SK-N-SH (cell line): ENCODE data around the gene DDAH1. TPM values are rescaled to one million over a fixed set of nuclear protein-coding genes. Genes with fewer than 3 reads are reported as not detected.
A peak's percentile ranks its signal among the peaks of the same experiment; 100 is the strongest.

Source experiments
- CTCF ChIA-PET: fragments of 300-600, 350-600 bp; formaldehyde crosslinking; extraction: SDS; loops from one replicate; lab custom pipeline; 2021; lab: Yijun Ruan, JAX
- POLR2A ChIA-PET: fragments of 350-600 bp; sonication (Branson Sonifier 250); formaldehyde crosslinking; extraction: SDS; loops from one replicate; lab custom pipeline; 2020; ENCODE audit warnings: antibody characterized with exemption, inconsistent platforms; lab: Yijun Ruan, JAX
- DNase-seq: peaks from one replicate; pipeline ENCODE4 v3.0.0; 2012
- H2AFZ ChIP-seq: fragments of 200-600 bp; sonication (generic); 2 replicates; pipeline ENCODE4 v1.8.1; 2016; ENCODE audit warnings: antibody characterized with exemption, mild to moderate bottlenecking, low read depth
- H3F3A ChIP-seq: fragments of 200-600 bp; sonication (generic); replicated peaks from 2 replicates; pipeline ENCODE3; 2016; ENCODE audit warnings: antibody characterized with exemption, mild to moderate bottlenecking; ENCODE audit not compliant: insufficient read depth
- H3K27ac ChIP-seq, 2 experiments: fragments of 200-500 bp in 1 of 2; fragments of 200-600 bp in 1 of 2; sonication (Bioruptor generic) in 1 of 2; sonication (generic), shearing (Covaris generic) in 1 of 2; 2 replicates each; pipeline versions ENCODE4 v1.5.1 to v1.6.1; 2014 to 2016; ENCODE audit warnings: low read depth in 2 of 2, inconsistent platforms in 1 of 2, low read length in 1 of 2, mild to moderate bottlenecking in 1 of 2, mixed read lengths in 1 of 2
- H3K27me3 ChIP-seq: fragments of 200-600 bp; sonication (generic), shearing (Covaris generic); 2 replicates; pipeline ENCODE4 v1.6.1; 2016; ENCODE audit warnings: mixed run types; ENCODE audit not compliant: insufficient read depth
- H3K36me3 ChIP-seq, 2 experiments: fragments of 200-500 bp in 1 of 2; fragments of 200-600 bp in 1 of 2; sonication (Bioruptor generic) in 1 of 2; sonication (generic) in 1 of 2; replicated peaks in 1 of 2; 2 replicates each; pipeline versions ENCODE3 to v1.5.1; 2014 to 2016; ENCODE audit warnings: low read length in 1 of 2, mild to moderate bottlenecking in 1 of 2; ENCODE audit not compliant: insufficient read depth in 2 of 2, control insufficient read depth in 1 of 2
- H3K4me1 ChIP-seq, 2 experiments: fragments of 200-500 bp in 1 of 2; fragments of 200-600 bp in 1 of 2; sonication (Bioruptor generic) in 1 of 2; sonication (generic), shearing (Covaris generic) in 1 of 2; 2 replicates each; pipeline versions ENCODE4 v1.5.1 to v1.6.1; 2014 to 2016; ENCODE audit warnings: low read depth in 1 of 2, low read length in 1 of 2, mixed run types in 1 of 2; ENCODE audit not compliant: insufficient read depth in 2 of 2, control insufficient read depth in 1 of 2
- H3K4me2 ChIP-seq: fragments of 200-600 bp; sonication (generic), shearing (Covaris generic); 2 replicates; pipeline ENCODE4 v1.6.1; 2017; ENCODE audit warnings: mixed run types
- H3K4me3 ChIP-seq, 2 experiments: fragments of 200-500 bp in 1 of 2; fragments of 200-600 bp in 1 of 2; sonication (Bioruptor generic) in 1 of 2; sonication (generic), shearing (Covaris generic) in 1 of 2; 2 replicates each; pipeline versions ENCODE4 v1.5.1 to v1.8.1; 2014 to 2016; ENCODE audit warnings: low read depth in 2 of 2, inconsistent platforms in 1 of 2, low read length in 1 of 2, mild to moderate bottlenecking in 1 of 2, mixed read lengths in 1 of 2, moderate library complexity in 1 of 2
- H3K79me2 ChIP-seq: fragments of 200-600 bp; sonication (generic); 2 replicates; pipeline ENCODE4 v1.8.1; 2017; ENCODE audit warnings: mild to moderate bottlenecking; ENCODE audit not compliant: insufficient read depth
- H3K9ac ChIP-seq: fragments of 200-600 bp; sonication (generic); 2 replicates; pipeline ENCODE4 v1.6.1; 2017; ENCODE audit warnings: mixed run types
- H3K9me2 ChIP-seq: fragments of 200-600 bp; sonication (generic); 2 replicates; pipeline ENCODE4 v1.6.1; 2017; ENCODE audit warnings: mixed run types
- H3K9me3 ChIP-seq: fragments of 200-600 bp; sonication (generic); 2 replicates; pipeline ENCODE4 v1.6.1; 2017; ENCODE audit warnings: mixed run types, mild to moderate bottlenecking, moderate library complexity
- H4K20me1 ChIP-seq: fragments of 200-600 bp; sonication (generic); 2 replicates; pipeline ENCODE4 v1.6.1; 2017; ENCODE audit warnings: mild to moderate bottlenecking, mixed run types; ENCODE audit not compliant: insufficient read depth
- CHD2 ChIP-seq: fragments of 150-350 bp; IDR thresholded peaks from 2 replicates; pipeline ENCODE4 v1.6.1; 2018; ENCODE audit warnings: low read length; ENCODE audit not compliant: partially characterized antibody
- CTCF ChIP-seq: fragments of 200-600 bp; sonication (generic); IDR thresholded peaks from 2 replicates; pipeline ENCODE4 v1.6.1; 2017; ENCODE audit warnings: antibody characterized with exemption, mild to moderate bottlenecking, moderate library complexity
- ELF1 ChIP-seq: IDR thresholded peaks from 2 replicates; pipeline ENCODE4 v1.4.0; 2012
- FOSL2 ChIP-seq: IDR thresholded peaks from 2 replicates; pipeline ENCODE4 v1.4.0; 2012; ENCODE audit warnings: low read depth, mild to moderate bottlenecking, moderate library complexity, borderline replicate concordance
- FOXJ3 ChIP-seq: sonication (generic); formaldehyde crosslinking; IDR thresholded peaks from 2 replicates; pipeline ENCODE4 v1.5.1; 2020; ENCODE audit warnings: mild to moderate bottlenecking, missing genetic modification reagents
- GABPA ChIP-seq: IDR thresholded peaks from 2 replicates; pipeline ENCODE4 v1.4.0; 2012; ENCODE audit warnings: low read depth, mild to moderate bottlenecking
- GATA2 ChIP-seq: sonication (generic); formaldehyde crosslinking; IDR thresholded peaks from 2 replicates; pipeline ENCODE4 v1.5.0; 2020; ENCODE audit warnings: mild to moderate bottlenecking, missing genetic modification reagents
- JUND ChIP-seq: IDR thresholded peaks from 2 replicates; pipeline ENCODE4 v1.4.0; 2012
- POLR2AphosphoS5 ChIP-seq: IDR thresholded peaks from 2 replicates; pipeline ENCODE4 v1.6.1; 2012; ENCODE audit warnings: low read depth, low read length
- RAD21 ChIP-seq: IDR thresholded peaks from 2 replicates; pipeline ENCODE4 v1.6.1; 2012; ENCODE audit warnings: mild to moderate bottlenecking, low read length
- RCOR1 ChIP-seq: fragments of 150-350 bp; IDR thresholded peaks from 2 replicates; pipeline ENCODE4 v1.6.1; 2017; ENCODE audit warnings: antibody characterized with exemption, low read length
- REST ChIP-seq: IDR thresholded peaks from 2 replicates; pipeline ENCODE4 v1.6.1; 2012; ENCODE audit warnings: mild to moderate bottlenecking, low read depth, low read length, moderate library complexity
- RFX5 ChIP-seq: IDR thresholded peaks from 2 replicates; pipeline ENCODE4 v1.6.1; 2012; ENCODE audit warnings: mild to moderate bottlenecking, improper control_type of control experiment, low read length
- RXRA ChIP-seq: IDR thresholded peaks from 2 replicates; pipeline ENCODE4 v1.4.0; 2012; ENCODE audit warnings: low read depth, mild to moderate bottlenecking, borderline replicate concordance
- TCF12 ChIP-seq: IDR thresholded peaks from 2 replicates; pipeline ENCODE4 v1.4.0; 2012
- TEAD4 ChIP-seq: IDR thresholded peaks from 2 replicates; pipeline ENCODE4 v1.4.0; 2012; ENCODE audit warnings: mild to moderate bottlenecking, borderline replicate concordance; ENCODE audit not compliant: insufficient read depth
- USF1 ChIP-seq: IDR thresholded peaks from 2 replicates; pipeline ENCODE4 v1.4.0; 2012; ENCODE audit warnings: low read depth, borderline replicate concordance
- USF2 ChIP-seq: fragments of 150-350 bp; IDR thresholded peaks from 2 replicates; pipeline ENCODE4 v1.6.1; 2017; ENCODE audit warnings: antibody characterized with exemption, low read length, low read depth, borderline replicate concordance
- WGBS: methylation state at CpG from one replicate; pipeline ENCODE4 v1.1.6; 2017; ENCODE audit warnings: low lambda C conversion rate; 5-methylcytosine and 5-hydroxymethylcytosine counted together
- polyA plus RNA-seq, 3 experiments: library from polyadenylated mRNA; depleted of rRNA; stranded (reverse); fragments of >200 nt; gene quantifications; 2 replicates each; pipeline ENCODE4 v1.2.3, GENCODE V29; 2012
- TF ChIP-seq, protein P1 (sequence below): IDR thresholded peaks from 2 replicates; pipeline ENCODE4; 2012

DDAH1 gene
- polyA plus RNA-seq, 1 of the 3 experiments (the other 2 are of a cell fraction) = 64.3 TPM

DNA sequence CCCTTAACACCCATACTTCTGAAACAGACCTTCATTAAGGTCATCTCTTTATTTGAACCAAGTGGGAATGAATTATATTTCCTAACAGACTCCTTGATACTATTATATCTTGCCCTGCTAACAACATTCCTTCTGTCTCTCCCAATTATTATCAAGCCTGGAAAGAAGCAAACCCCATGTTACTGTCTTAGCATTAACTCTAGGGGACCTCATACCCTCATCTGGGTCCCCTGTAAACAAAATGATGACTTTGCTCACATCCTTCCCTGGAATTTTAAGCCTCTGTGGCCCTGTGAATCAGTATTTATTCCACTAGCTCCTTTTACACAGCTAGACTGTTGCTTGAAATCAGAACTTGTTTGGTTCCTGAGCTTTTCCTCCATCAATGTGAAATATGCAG is 150.2 kb downstream of the DDAH1 start:
- Histone ChIP-seq H3K27ac (peak overlapping the region; percentile 78 to 100), H3K9ac (peak overlapping the region; percentile 66), H3K9me3 (no peaks in the 10 kb centered on the region), H3K36me3 (peaks cover 11 to 19% of the 10 kb centered on the region in 2 experiments), H3F3A (peaks cover 72% of the 10 kb centered on the region), H3K4me3 (no peak overlapping the region), H2AFZ (no peak overlapping the region), H3K9me2 (no peaks in the 10 kb centered on the region), H4K20me1 (no peaks in the 10 kb centered on the region), H3K27me3 (no peaks in the 10 kb centered on the region), H3K4me1 (peaks cover 25 to 66% of the 10 kb centered on the region in 2 experiments), H3K79me2 (peaks cover 54% of the 10 kb centered on the region), H3K4me2 (peak overlapping the region; percentile 53; the same call in 1 of the 2 replicates)
- no peak for DNase-seq
- ChIA-PET POLR2A (no interaction called here), CTCF (interaction anchor here (0.8 to 1.0 kb wide), 2 partner anchors 111 to 378 kb away, joined by 3 to 5 read pairs; no protein-coding TSS in a partner anchor)
- peak; percentile 50 for TF ChIP-seq FOSL2
- TF ChIP-seq, protein P1, sequence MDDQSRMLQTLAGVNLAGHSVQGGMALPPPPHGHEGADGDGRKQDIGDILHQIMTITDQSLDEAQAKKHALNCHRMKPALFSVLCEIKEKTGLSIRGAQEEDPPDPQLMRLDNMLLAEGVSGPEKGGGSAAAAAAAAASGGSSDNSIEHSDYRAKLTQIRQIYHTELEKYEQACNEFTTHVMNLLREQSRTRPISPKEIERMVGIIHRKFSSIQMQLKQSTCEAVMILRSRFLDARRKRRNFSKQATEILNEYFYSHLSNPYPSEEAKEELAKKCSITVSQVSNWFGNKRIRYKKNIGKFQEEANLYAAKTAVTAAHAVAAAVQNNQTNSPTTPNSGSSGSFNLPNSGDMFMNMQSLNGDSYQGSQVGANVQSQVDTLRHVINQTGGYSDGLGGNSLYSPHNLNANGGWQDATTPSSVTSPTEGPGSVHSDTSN = peak; percentile 89
- TF ChIP-seq GABPA = no peak
- peak; percentile 10; the same call in 1 of the 2 replicates for TF ChIP-seq RAD21
- no peak for TF ChIP-seq RFX5
- peak; percentile 54; the same call in 1 of the 2 replicates for TF ChIP-seq TCF12
- TF ChIP-seq CTCF = peak; percentile 32; the same call in 1 of the 2 replicates
- peak; percentile 53; the same call in 1 of the 2 replicates for TF ChIP-seq JUND
- peak; percentile 58; the same call in 1 of the 2 replicates for TF ChIP-seq POLR2AphosphoS5

GRCh38 chr1:85313888-85314696 is 150.9 kb downstream of the DDAH1 start:
- Histone ChIP-seq H3K9ac (peak overlapping the region; percentile 66), H3K4me1 (peaks cover 24 to 59% of the 10 kb centered on the region in 2 experiments)
- CTCF ChIA-PET = no interaction called here
- TF ChIP-seq FOXJ3 (CRISPR knock-in tag) (no peak), USF1 (peak; percentile 26; the same call in 1 of the 2 replicates), GABPA (no peak), REST (no peak), RXRA (peak; percentile 81), TEAD4 (peak; percentile 94), RAD21 (no peak), CHD2 (no peak), USF2 (no peak), GATA2 (no peak), POLR2AphosphoS5 (peak; percentile 75), RCOR1 (no peak), ELF1 (no peak)

More at GRCh38 chr1:85313888-85314696, 150.9 kb downstream of the DDAH1 start:
- no peaks in the 10 kb centered on the region for H4K20me1 ChIP-seq
- peaks cover 71% of the 10 kb centered on the region for H3F3A ChIP-seq
- H3K4me2 ChIP-seq = peak overlapping the region; percentile 53; the same call in 1 of the 2 replicates
- DNase-seq = no peak
- H3K27ac ChIP-seq = peak overlapping the region; percentile 78 to 100
- H3K79me2 ChIP-seq = peaks cover 54% of the 10 kb centered on the region
- no peak overlapping the region for H3K4me3 ChIP-seq
- WGBS = 22% methylated on average over 3 of the region's 3 CpGs
- H3K27me3 ChIP-seq = no peaks in the 10 kb centered on the region
- POLR2A ChIA-PET = no interaction called here
- peaks cover 11 to 18% of the 10 kb centered on the region in 2 experiments for H3K36me3 ChIP-seq
- no peak overlapping the region for H2AFZ ChIP-seq
- H3K9me3 ChIP-seq = no peaks in the 10 kb centered on the region
- H3K9me2 ChIP-seq = no peaks in the 10 kb centered on the region
